GM21825 (cell line): ENCODE measurements around the gene PFKFB3.
"Not testable (repeated sequence)": the region's sequence is repeated elsewhere in the genome, so short reads cannot be mapped to it uniquely, and the experiment has no call there.

Experiments
- ATAC-seq: cut with Tn5 transposase; IDR thresholded peaks from one replicate; pipeline ENCODE4 v1.9.1; 2021; ENCODE audit warnings: mild to moderate bottlenecking, moderate library complexity; ENCODE audit not compliant: unreplicated experiment

Gene PFKFB3

DNA sequence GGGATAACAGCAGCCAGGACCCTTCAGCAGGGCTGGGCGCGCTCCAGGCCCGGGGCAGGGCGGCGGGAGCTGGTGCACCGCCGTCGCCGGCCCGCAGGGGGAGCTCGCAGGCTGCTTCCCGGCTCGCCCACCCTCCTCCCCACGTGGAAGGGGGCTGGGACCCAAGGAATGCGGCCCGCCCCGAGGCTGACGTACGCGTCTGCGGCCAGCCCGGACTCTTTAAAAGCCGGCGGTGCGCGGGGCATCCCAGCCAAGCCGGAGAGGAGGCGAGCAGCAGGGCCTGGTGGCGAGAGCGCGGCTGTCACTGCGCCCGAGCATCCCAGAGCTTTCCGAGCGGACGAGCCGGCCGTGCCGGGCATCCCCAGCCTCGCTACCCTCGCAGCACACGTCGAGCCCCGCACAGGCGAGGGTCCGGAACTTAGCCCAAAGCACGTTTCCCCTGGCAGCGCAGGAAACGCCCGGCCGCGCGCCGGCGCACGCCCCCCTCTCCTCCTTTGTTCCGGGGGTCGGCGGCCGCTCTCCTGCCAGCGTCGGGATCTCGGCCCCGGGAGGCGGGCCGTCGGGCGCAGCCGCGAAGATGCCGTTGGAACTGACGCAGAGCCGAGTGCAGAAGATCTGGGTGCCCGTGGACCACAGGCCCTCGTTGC, at the start of gene PFKFB3:
Gene PFKFB3 (plus strand): TSS at position 249 of the 647 bp plus-strand sequence. CDS start 329 bp downstream, at position 578.
- ATAC-seq = peak; percentile 70

DNA sequence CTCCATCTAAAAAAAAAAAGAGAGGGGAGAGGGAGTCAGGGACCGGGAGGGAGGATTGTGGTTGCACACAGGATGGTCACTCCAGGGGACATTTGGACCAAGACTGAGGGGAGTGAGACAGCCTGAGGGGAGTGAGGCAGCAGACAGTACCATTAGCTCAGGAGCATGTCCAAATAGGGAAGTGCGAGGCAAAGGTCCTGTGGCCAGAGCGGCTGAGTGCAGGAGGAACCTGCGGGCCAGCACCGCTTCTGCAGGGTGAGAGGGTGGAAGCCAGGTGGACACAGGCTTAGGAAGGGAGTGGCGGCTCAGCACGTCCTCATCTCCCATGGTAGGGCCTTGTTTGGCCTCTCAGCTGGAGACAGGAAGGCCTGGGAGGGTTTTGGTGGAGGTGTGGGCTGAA, 48.9 kb upstream of the PFKFB3 start:
- ATAC-seq = no peak

- no peak for ATAC-seq
Observed at GRCh38 chr10:6154566-6154965, 48.2 kb upstream of the PFKFB3 start.

- no peak for ATAC-seq
Observed at GRCh38 chr10:6158276-6158675, 44.5 kb upstream of the PFKFB3 start.

DNA sequence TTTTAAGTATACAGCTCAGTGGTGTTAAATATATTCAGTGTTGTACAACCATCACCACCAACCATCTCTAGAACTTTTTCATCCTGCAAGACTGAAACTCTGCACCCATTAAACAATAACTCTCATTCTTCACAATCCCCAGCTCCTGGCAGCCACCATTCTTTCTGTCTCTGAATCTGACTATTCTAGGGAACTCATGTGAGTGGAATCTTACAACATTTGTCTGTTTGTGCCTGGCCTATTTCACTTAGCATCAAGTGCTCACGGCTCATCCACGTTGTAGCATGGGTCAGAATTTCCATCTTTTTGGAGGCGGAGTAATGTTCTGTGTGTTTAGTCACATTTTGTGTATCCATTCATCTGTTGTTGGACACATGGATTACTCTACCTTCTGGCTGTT, 40.8 kb upstream of the PFKFB3 start:
- no peak for ATAC-seq

DNA sequence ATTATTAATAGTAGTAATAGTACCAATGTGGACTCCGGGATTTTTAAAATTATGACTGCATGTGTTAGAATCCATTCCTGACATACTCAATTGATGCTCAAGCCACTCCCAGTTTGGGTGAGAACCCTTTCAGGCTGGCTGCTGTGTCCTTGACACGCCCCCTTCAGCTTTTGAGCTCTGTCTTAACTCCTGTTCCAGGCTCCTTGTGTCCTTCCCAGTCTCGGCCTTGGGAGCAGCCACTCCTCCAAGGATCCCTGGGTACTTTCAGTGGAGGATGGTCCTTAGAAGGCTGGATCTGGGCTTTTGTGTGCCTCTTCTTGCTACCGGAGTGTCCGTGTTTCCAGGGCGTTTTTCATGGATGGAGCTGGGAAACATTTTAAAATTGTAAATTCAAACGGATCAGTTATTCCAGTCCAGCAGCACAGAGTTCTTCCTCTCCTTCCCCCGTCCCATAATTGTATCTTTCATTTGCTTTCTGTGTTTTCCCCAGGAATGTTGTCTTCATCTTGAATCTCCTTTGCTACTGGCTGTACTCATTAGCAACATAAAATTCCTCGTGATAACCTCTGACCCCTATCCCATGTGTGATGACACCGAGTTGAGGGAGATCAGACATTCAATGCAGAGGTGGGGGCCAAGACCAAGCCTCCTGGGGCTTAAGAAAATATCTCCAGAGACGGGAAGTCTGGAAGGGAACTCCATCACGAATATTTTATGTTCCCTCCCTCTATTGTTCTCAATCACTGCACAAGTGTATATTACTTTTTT, 40.0 kb upstream of the PFKFB3 start:
- no peak for ATAC-seq

DNA sequence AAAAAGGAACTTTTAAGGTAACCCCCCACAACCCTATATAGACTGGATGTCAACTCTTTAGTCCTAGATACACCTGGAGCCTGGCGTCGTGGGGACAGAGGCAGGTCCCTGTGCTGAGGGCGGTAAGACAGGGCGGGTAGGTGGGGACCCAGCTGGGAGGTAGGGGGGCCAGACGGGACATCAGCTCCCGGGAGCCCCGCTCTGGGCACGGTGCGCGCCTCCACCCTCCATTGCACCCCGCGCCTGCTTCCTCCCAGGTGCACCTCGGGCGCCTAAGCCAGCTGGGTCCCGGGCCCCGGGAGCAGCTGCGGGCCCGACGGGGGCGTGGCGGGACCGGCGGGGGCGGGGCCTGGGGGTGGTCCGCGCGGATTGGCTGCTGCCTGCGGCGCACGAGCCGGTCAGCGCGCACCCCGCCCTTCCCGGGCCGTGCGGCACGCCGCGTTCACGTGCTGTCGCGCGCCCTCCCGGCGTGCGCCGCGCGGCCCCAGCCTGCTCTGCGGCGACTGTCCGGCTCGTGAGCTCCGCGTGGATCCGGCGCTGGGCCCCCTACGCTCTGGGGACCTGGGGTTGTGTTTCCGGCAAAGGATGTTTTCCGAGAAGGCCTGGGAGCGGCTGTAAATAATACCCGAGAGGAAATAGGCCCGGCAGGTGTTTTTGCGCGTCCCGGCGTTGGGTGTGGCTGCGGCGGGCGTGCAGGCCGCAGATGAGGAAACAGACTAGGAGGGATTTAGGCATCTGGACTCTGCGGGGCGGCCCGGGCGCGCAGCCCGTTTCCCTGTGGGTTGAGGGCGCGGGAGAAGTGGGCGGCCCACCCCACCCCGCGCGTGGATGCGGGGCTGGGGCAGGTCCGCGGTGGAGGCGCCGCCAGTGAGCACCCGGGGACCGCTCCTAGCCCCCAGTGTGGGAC, 39.1 kb upstream of the PFKFB3 start:
- peak; percentile 94 for ATAC-seq

- ATAC-seq = no peak
Observed at GRCh38 chr10:6164271-6165095, 38.2 kb upstream of the PFKFB3 start.

DNA sequence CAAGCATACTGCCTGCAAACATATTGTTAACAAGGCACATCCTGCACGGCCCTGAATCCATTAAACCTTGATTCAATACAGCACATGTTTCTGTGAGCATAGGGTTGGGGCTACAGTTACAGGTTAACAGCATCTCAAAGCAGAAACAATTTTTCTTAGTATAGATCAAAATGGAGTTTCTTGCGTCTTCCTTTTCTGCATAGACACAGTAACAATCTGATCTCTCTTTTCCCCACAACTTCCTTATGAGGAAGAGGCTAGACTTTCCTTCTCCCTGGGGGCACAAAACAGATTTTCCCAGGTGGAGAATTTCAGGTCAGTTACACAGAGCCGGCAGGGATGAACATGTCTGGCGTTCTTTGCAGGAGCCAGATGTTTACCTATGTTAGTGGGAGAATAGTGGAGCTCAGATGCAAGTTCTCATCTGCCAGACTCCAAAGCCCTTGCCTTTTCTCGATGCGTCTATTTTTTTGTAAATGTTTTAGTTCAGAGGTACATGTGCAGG, 37.5 kb upstream of the PFKFB3 start:
- ATAC-seq = no peak

DNA sequence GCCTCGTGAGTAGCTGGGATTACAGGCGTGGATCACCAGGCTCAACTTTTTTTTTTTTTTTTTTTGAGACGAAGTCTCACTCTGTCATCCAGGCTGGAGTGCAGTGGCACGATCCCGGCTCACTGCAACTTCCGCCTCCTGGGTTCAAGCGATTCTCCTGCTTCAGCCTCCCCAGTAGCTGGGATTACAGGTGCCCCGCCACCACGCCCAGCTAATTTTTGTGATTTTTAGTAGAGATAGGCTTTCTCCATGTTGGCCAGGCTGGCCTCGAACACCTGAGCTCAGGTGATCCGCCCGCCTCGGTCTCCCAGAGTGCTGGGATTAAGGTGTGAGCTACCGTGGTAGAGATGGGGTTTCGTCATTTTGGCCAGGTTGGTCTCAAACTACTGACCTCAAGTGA, 36.8 kb upstream of the PFKFB3 start:
- not testable (repeated sequence) for ATAC-seq

- ATAC-seq = no peak
Observed at GRCh38 chr10:6167456-6167855, 35.3 kb upstream of the PFKFB3 start.

DNA sequence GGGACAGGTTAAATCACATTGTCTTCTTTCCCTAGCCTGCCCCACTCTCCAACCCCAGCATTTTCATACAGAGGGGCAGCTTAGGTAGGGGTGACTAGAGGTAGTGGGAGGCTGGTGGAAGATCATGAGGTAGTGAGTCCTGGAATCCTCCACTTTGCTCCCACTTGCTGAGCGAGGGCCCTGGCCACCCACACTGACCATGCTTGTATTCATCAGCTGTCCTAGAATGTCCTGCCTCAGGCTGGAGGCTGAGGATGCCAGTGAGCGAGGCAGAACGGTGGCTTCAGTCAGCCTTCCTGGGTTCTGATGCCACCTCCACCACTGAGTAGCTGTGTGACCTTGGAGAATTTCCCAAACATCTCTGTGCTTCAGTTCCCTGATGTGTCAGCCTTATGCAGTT, 34.6 kb upstream of the PFKFB3 start:
- no peak for ATAC-seq

- no peak for ATAC-seq
Observed at GRCh38 chr10:6170638-6171037, 32.1 kb upstream of the PFKFB3 start.

- ATAC-seq = peak; percentile 53
Observed at GRCh38 chr10:6171881-6172695, 30.6 kb upstream of the PFKFB3 start.

DNA sequence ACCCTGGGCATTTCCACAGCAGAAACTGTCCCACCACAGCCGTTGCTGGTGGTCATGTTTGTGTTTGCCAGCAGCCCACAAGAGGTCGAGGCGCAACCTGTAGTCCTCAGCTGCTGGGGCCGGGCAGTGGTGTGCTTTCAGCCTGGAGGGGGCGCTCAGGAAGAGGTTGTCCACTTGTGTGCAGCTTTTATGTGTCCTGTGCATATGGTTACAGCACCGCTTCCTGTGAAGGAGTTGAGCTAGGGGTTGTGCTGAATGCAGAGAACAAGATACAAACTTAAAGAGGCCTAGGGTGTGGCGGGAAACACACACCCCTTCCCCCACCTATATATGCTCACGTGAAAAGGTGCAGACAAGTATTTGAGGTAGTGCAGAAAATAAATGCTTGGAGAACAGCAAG, 29.5 kb upstream of the PFKFB3 start:
- ATAC-seq = no peak

DNA sequence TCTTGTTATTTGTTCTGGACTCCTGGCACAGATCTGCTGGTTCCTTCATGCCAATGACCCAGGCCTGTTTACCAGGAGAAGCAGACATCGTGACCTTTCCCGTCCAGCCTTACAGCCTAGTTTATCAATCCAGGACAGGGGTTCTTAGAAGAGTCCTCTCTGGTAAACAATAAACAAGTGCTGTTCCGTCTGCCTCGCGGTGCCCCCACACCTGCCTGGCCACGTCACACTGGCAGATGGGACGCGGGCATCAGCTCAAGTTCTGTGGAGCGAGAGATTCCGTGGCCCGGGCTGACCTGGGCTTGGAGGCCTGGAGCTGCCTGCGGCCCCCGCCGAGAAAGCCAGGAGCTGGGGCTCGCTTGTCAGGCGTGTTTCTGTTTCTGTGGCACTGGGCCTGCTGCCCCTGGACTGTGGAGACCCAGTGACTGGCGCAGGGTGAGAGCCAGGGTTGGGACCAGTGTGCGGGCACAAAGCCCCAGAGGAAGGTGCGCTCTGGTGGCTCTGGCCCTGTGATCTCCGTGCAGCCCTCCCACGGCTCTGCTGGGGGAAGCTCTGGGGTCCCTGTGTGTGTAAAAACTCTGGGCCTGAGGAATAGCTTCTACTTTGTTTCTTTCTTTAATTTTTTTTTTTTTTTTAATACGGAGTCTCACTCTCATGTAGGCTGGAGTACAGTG, 28.4 kb upstream of the PFKFB3 start:
- ATAC-seq = no peak

DNA sequence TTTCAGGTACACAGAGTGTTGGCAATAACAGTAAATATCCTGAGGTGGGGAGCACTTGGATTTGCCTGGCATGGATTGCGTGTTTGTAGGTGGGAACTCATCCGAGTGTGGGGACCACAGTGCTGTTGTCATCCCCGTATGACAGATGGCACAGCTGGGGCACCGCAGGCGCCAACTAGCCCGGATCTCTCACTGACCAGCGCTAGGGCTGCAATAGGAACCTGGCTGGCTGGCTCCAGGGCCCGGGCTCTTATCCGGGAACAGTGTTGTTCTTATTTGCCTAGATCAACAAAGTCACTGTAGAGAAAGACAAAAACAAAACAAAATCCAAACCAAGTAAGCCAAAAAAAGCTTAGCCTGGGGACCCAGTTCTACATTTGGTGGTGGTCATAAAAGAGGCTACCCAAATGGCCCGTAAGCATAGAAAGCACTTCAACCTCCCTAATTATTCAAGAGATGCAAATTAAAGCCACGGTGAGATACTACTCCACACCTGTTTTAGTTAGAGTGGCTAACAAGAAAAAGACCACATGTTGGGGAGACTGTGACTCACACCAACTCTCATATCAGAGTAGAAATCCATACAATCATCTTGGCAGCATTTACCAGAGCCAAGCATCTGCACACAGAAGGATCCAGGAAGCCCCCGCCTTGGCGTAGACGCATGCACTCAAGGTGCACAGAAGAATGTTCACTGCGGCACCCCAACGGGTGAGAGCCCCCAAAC, 27.2 kb upstream of the PFKFB3 start:
- no peak for ATAC-seq

DNA sequence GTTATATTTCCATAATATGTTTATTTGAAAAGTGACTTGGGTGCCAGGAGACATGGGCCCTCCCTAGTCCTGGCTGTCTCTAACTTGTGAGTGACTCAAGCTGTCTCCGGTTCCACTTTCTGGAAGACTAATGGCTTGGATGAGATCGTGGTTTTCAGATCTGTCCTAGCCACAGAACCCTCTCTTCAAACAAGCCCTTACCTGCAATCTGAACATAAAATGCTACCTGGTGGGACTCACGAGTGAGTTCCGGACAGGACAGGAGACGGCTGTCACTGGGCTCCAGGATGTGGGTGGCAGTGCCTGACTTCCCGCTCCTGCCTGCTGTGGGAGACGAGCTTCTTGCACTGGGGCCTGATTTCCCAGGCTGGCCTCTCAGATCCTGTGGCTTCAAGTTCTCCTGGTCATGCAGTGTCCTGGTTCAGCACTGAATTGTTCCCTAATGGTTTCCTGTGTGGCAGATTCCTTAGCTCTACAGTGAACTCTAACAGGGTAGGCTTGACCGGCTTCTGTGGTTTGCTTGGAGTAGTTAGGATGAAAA, 26.0 kb upstream of the PFKFB3 start:
- no peak for ATAC-seq
